ENCODE data around the gene ENTREP3.

DNA sequence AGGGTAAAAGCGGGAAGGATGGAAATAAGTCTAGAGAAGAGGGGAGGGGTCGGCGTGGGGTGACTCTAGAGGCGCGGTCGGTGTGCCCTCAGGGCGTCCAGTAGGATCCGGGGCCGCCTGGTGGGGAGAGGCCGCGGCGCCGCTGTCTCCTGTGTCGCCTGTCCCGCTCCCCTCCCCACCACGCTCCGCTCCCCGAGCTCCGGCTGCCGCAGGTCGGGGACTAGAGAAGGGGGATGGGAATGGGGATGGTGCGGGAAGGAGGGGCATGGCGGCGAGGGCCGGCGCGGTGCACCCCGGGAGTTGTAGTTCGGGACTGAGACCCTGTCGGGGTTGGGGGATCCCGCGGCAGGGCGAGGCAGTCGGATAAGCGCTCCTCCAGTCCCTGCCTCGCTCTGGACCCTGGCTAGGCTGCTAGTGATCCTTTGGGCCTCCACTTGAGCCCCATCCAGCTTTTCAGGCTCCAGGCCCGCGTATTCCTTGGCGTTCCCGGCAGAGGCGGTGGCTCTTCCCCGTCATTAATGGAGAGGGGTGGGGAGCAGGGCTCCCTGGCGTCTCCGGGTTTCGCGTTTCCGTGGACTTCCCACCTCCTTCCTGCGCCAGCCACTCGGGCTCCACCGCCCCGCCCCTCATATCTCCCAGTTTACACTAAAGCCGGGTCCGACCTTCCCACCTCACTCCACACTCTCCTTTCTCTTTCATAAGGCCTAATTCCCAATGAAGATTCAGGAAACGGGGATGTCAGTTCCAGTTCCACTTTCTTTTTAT, at the start of gene ENTREP3:
- TF ChIP-seq, protein P1, sequence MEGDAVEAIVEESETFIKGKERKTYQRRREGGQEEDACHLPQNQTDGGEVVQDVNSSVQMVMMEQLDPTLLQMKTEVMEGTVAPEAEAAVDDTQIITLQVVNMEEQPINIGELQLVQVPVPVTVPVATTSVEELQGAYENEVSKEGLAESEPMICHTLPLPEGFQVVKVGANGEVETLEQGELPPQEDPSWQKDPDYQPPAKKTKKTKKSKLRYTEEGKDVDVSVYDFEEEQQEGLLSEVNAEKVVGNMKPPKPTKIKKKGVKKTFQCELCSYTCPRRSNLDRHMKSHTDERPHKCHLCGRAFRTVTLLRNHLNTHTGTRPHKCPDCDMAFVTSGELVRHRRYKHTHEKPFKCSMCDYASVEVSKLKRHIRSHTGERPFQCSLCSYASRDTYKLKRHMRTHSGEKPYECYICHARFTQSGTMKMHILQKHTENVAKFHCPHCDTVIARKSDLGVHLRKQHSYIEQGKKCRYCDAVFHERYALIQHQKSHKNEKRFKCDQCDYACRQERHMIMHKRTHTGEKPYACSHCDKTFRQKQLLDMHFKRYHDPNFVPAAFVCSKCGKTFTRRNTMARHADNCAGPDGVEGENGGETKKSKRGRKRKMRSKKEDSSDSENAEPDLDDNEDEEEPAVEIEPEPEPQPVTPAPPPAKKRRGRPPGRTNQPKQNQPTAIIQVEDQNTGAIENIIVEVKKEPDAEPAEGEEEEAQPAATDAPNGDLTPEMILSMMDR (IDR thresholded peaks at IDR 0.05), result no peak
- TF ChIP-seq POLR2A (IDR thresholded peaks at IDR 0.05), result no peak

All from stomach (tissue), 4 donors.